H1 (cell line): ENCODE measurements around the gene CCNI2. TPM values are rescaled to one million over a fixed set of nuclear protein-coding genes. Genes with fewer than 3 reads are reported as not detected.

Experiments
- CTCF ChIA-PET: fragments of 300-600 bp; sonication (Branson Sonifier 250); formaldehyde crosslinking; loops from one replicate; lab custom pipeline; 2021; ENCODE audit not compliant: partially characterized antibody; lab: Charles Lee
- POLR2A ChIA-PET: fragments of 300-600 bp; sonication (Branson Sonifier 250); formaldehyde crosslinking; loops from one replicate; lab custom pipeline; 2021; ENCODE audit warnings: inconsistent platforms; ENCODE audit not compliant: partially characterized antibody; lab: Charles Lee
- DNase-seq, 2 experiments: peaks; one replicate each; pipeline versions ENCODE4 v3.0.0 to v3.0.0-alpha.2; 2010 to 2022; ENCODE audit warnings: low spot score in 2 of 2, low read depth in 1 of 2, mixed read lengths in 1 of 2
- FAIRE-seq: peaks from 2 replicates; lab custom pipeline; 2011; peaks lifted over from hg19 to GRCh38; lab: Jason Lieb, UNC
- H2AFZ ChIP-seq: 2 replicates; pipeline ENCODE4 v1.8.1; 2012; ENCODE audit warnings: low read length, inconsistent platforms
- H2AK5ac ChIP-seq: 2 replicates; pipeline ENCODE4 v1.6.1; 2013; ENCODE audit warnings: low read depth, low read length
- H2BK120ac ChIP-seq: replicated peaks from 2 replicates; pipeline ENCODE3; 2013; ENCODE audit warnings: low read depth, low read length, inconsistent platforms
- H2BK12ac ChIP-seq: 2 replicates; pipeline ENCODE4 v1.6.1; 2013; ENCODE audit warnings: low read depth, low read length
- H2BK15ac ChIP-seq: 2 replicates; pipeline ENCODE4 v1.6.1; 2013; ENCODE audit warnings: low read length
- H2BK20ac ChIP-seq: 2 replicates; pipeline ENCODE4 v1.6.1; 2013; ENCODE audit warnings: low read length
- H2BK5ac ChIP-seq: 2 replicates; pipeline ENCODE4 v1.6.1; 2013; ENCODE audit warnings: low read depth, low read length
- H3K14ac ChIP-seq: 2 replicates; pipeline ENCODE4 v1.6.1; 2013; ENCODE audit warnings: inconsistent platforms; ENCODE audit not compliant: insufficient read length
- H3K18ac ChIP-seq: 2 replicates; pipeline ENCODE4 v1.6.1; 2013; ENCODE audit warnings: low read length; ENCODE audit errors: extremely low read depth
- H3K23ac ChIP-seq: 2 replicates; pipeline ENCODE4 v1.6.1; 2013; ENCODE audit warnings: inconsistent platforms; ENCODE audit not compliant: insufficient read length
- H3K23me2 ChIP-seq: 2 replicates; pipeline ENCODE4 v1.6.1; 2013; ENCODE audit warnings: low read depth, low read length
- H3K27ac ChIP-seq: 2 replicates; pipeline ENCODE4 v1.6.1; 2011; ENCODE audit warnings: low read depth, low read length, inconsistent platforms
- H3K27me3 ChIP-seq, 4 experiments: replicated peaks in 1 of 4; 1 replicate in 1 of 4; 2 replicates in 3 of 4; pipeline versions ENCODE4 v1.6.1 to v1.8.1; 2011 to 2013; ENCODE audit warnings: low read length in 3 of 4, mild to moderate bottlenecking in 3 of 4, inconsistent platforms in 2 of 4, mixed read lengths in 2 of 4, moderate library complexity in 1 of 4; ENCODE audit not compliant: control insufficient read depth in 3 of 4, insufficient read depth in 3 of 4; ENCODE audit errors: extremely low read depth in 1 of 4
- H3K36me3 ChIP-seq, 4 experiments: 2 replicates each; pipeline versions ENCODE4 v1.6.1 to v1.8.1; 2011 to 2013; ENCODE audit warnings: mild to moderate bottlenecking in 4 of 4, low read length in 3 of 4, moderate library complexity in 2 of 4, control low read depth in 1 of 4, inconsistent platforms in 1 of 4; ENCODE audit not compliant: insufficient read depth in 4 of 4, control insufficient read depth in 2 of 4
- H3K4ac ChIP-seq: replicated peaks from 2 replicates; pipeline ENCODE3; 2013; ENCODE audit warnings: low read length, low read depth, mixed read lengths, inconsistent platforms; ENCODE audit not compliant: insufficient read length
- H3K4me1 ChIP-seq, 4 experiments: replicated peaks in 1 of 4; 1 replicate in 1 of 4; 2 replicates in 3 of 4; pipeline versions ENCODE4 v1.6.1 to v1.8.1; 2011 to 2013; ENCODE audit warnings: low read length in 3 of 4, inconsistent platforms in 2 of 4, mixed read lengths in 1 of 4; ENCODE audit not compliant: insufficient read depth in 4 of 4, control insufficient read depth in 3 of 4
- H3K4me2 ChIP-seq, 2 experiments: 2 replicates each; pipeline versions ENCODE4 v1.6.1 to v1.8.1; 2011 to 2013; ENCODE audit warnings: low read depth in 2 of 2, low read length in 2 of 2, control low read depth in 1 of 2, inconsistent platforms in 1 of 2, mild to moderate bottlenecking in 1 of 2; ENCODE audit not compliant: insufficient read depth in 1 of 2
- H3K4me3 ChIP-seq, 4 experiments: fragments of 200-600, 300-600 bp in 1 of 4; sonication (generic), shearing (Covaris generic), sonication (Bioruptor Twin) in 1 of 4; 2 replicates each; pipeline versions ENCODE4 v1.5.1 to v1.8.1; 2011 to 2016; ENCODE audit warnings: low read length in 4 of 4, low read depth in 3 of 4, control low read depth in 2 of 4, inconsistent platforms in 2 of 4, mild to moderate bottlenecking in 2 of 4, mixed read lengths in 1 of 4, moderate library complexity in 1 of 4; ENCODE audit not compliant: insufficient read depth in 2 of 4; ENCODE audit errors: extremely low read depth in 1 of 4
- H3K56ac ChIP-seq: replicated peaks from 2 replicates; pipeline ENCODE3; 2013; ENCODE audit warnings: low read depth, mild to moderate bottlenecking, mixed read lengths, low read length, inconsistent platforms; ENCODE audit not compliant: insufficient read length
- H3K79me1 ChIP-seq: 2 replicates; pipeline ENCODE4 v1.6.1; 2013; ENCODE audit warnings: low read depth, low read length, control low read depth
- H3K79me2 ChIP-seq, 2 experiments: 2 replicates each; pipeline versions ENCODE4 v1.6.1 to v1.8.1; 2012 to 2013; ENCODE audit warnings: low read length in 2 of 2, mild to moderate bottlenecking in 2 of 2, inconsistent platforms in 1 of 2; ENCODE audit not compliant: insufficient read depth in 2 of 2, control insufficient read depth in 1 of 2
- H3K9ac ChIP-seq, 4 experiments: replicated peaks in 1 of 4; 1 replicate in 1 of 4; 2 replicates in 3 of 4; pipeline versions ENCODE4 v1.6.1 to v1.8.1; 2011 to 2013; ENCODE audit warnings: low read depth in 3 of 4, low read length in 3 of 4, control low read depth in 2 of 4, mild to moderate bottlenecking in 2 of 4, moderate library complexity in 2 of 4, inconsistent platforms in 1 of 4; ENCODE audit errors: extremely low read depth in 1 of 4
- H3K9me3 ChIP-seq, 2 experiments: 2 replicates each; pipeline versions ENCODE4 v1.6.1 to v1.8.1; 2012 to 2013; ENCODE audit warnings: mild to moderate bottlenecking in 2 of 2, moderate library complexity in 2 of 2, control low read depth in 1 of 2, inconsistent platforms in 1 of 2, low read depth in 1 of 2, low read length in 1 of 2, mixed read lengths in 1 of 2; ENCODE audit not compliant: insufficient read depth in 2 of 2
- H4K20me1 ChIP-seq, 2 experiments: replicated peaks in 1 of 2; 2 replicates each; pipeline versions ENCODE3 to v1.8.1; 2011 to 2013; ENCODE audit warnings: inconsistent platforms in 2 of 2, low read length in 2 of 2, mild to moderate bottlenecking in 1 of 2; ENCODE audit not compliant: insufficient read depth in 2 of 2, control insufficient read depth in 1 of 2
- H4K5ac ChIP-seq: 2 replicates; pipeline ENCODE4 v1.6.1; 2013; ENCODE audit warnings: low read length, low read depth, mixed read lengths, inconsistent platforms; ENCODE audit not compliant: insufficient read length
- H4K8ac ChIP-seq: 2 replicates; pipeline ENCODE4 v1.8.0; 2013; ENCODE audit warnings: mild to moderate bottlenecking, moderate library complexity, low read length, inconsistent platforms; ENCODE audit not compliant: insufficient read depth; ENCODE audit errors: extremely low read depth
- H4K91ac ChIP-seq: replicated peaks from 2 replicates; pipeline ENCODE3; 2013; ENCODE audit warnings: low read length, mixed read lengths, inconsistent platforms; ENCODE audit not compliant: insufficient read length
- BCL11A ChIP-seq, 2 experiments: IDR thresholded peaks; one replicate each; pipeline ENCODE4 v1.6.1; 2011; ENCODE audit warnings: low read depth in 2 of 2, low read length in 2 of 2, mild to moderate bottlenecking in 2 of 2
- RAD21 ChIP-seq, 2 experiments: IDR thresholded peaks in 1 of 2; conservative IDR thresholded peaks in 1 of 2; 2 replicates each; pipeline ENCODE4 v1.6.1; 2011; ENCODE audit warnings: low read depth in 2 of 2, low read length in 2 of 2, improper control_type of control experiment in 1 of 2, inconsistent platforms in 1 of 2, mild to moderate bottlenecking in 1 of 2, moderate library complexity in 1 of 2
- SIX5 ChIP-seq: IDR thresholded peaks from 2 replicates; pipeline ENCODE4 v1.6.1; 2011; ENCODE audit warnings: mild to moderate bottlenecking, low read depth, low read length
- TCF12 ChIP-seq: IDR thresholded peaks from 2 replicates; pipeline ENCODE4 v1.6.1; 2011; ENCODE audit warnings: low read depth, mild to moderate bottlenecking, low read length
- ZNF274 ChIP-seq: IDR thresholded peaks from 2 replicates; pipeline ENCODE4 v1.7.0; 2012; ENCODE audit warnings: low read length, borderline replicate concordance; ENCODE audit errors: extremely low read depth
- WGBS, 2 experiments: shearing (Covaris generic) in 1 of 2; methylation state at CpG; one replicate each; pipeline versions ENCODE4 v1.1.6 to v1.1.7; 2013 to 2015; ENCODE audit warnings: low lambda C conversion rate in 2 of 2, mixed read lengths in 2 of 2, inconsistent platforms in 1 of 2, low coverage in 1 of 2, missing lambda C conversion rate in 1 of 2; ENCODE audit not compliant: insufficient replicate concordance in 2 of 2, insufficient coverage in 1 of 2, insufficient read length in 1 of 2; ENCODE audit errors: extremely low coverage in 1 of 2, missing lambda C conversion rate in 1 of 2; 5-methylcytosine and 5-hydroxymethylcytosine counted together
- polyA plus RNA-seq, 7 experiments: library from polyadenylated mRNA; depleted of rRNA in 3 of 7; stranded (reverse) in 5 of 7; unstranded in 2 of 7; fragments of >200 nt in 5 of 7; fragments of 200-250 nt in 2 of 7; gene quantifications; 1 replicate in 5 of 7; 2 replicates in 1 of 7; 4 replicates in 1 of 7; pipeline versions ENCODE4 v1.2.1 to v1.2.3, GENCODE V29; 2011 to 2013; ENCODE audit warnings: missing spikeins in 2 of 7, mixed read lengths in 2 of 7
- total RNA-seq: library from RNA; stranded (reverse); fragmentation: NEBNext Ultra II Directional; extraction: Animal tissue kit (Norgen Biotek cat#: 25700); gene quantifications from 2 replicates; pipeline ENCODE4 v1.2.1, GENCODE V29; 2021

The CCNI2 gene
- total and polyA plus RNA-seq, 2 of the 8 experiments (the other 6 are each of a cell fraction or from before 2014, with no cell fraction given): 1.3 to 1.4 TPM

- no peak overlapping the region for H3K56ac ChIP-seq
Measured at GRCh38 chr5:132766806-132767055, 19.5 kb downstream of the CCNI2 start.

More at GRCh38 chr5:132766806-132767055, 19.5 kb downstream of the CCNI2 start:
- H2BK15ac ChIP-seq: no peak overlapping the region
- no peak overlapping the region for H3K4ac ChIP-seq
- no peak overlapping the region for H3K14ac ChIP-seq
- H3K4me3 ChIP-seq: no peak overlapping the region
- ChIA-PET POLR2A (interaction anchor here (0.9 to 1.3 kb wide), 2 partner anchors 9 to 52 kb away, joined by 3 read pairs; no protein-coding TSS in a partner anchor), CTCF (interaction anchor here (0.8 to 8.0 kb wide), 7 partner anchors 11 to 88 kb away, joined by 3 to 60 read pairs (median 6); partner anchors contain the start of gene CCNI2)
- no peak overlapping the region for H4K91ac ChIP-seq
- TF ChIP-seq TCF12 (no peak), SIX5 (no peak), BCL11A (IDR thresholded peaks at IDR 0.05; ENCODE audit: low read depth in 2 of 2, low read length in 2 of 2) (no peak), ZNF274 (no peak), RAD21 (IDR thresholded peaks at IDR 0.05 in 1 of 2, conservative IDR thresholded peaks at IDR 0.05 in 1 of 2; ENCODE audit: low read depth in 2 of 2, low read length in 2 of 2) (no peak)
- peaks cover 0 to 10% (median 3%) of the 10 kb centered on the region in 4 experiments; a peak in 4 of 7 replicates for H3K4me1 ChIP-seq
- H3K79me1 ChIP-seq: peaks cover 6% of the 10 kb centered on the region
- H3K79me2 ChIP-seq: no peaks in the 10 kb centered on the region
- no peak for FAIRE-seq
- no peak overlapping the region for H2BK20ac ChIP-seq
- no peak overlapping the region for H3K18ac ChIP-seq
- no peak overlapping the region for H3K23ac ChIP-seq
- peaks cover 0 to 9% of the 10 kb centered on the region in 2 experiments for H4K20me1 ChIP-seq
- H3K36me3 ChIP-seq: no peaks in the 10 kb centered on the region
- H3K9me3 ChIP-seq: no peaks in the 10 kb centered on the region
- no peak for DNase-seq
- no peak overlapping the region for H3K4me2 ChIP-seq
- H3K9ac ChIP-seq: no peak overlapping the region
- H3K27me3 ChIP-seq: no peaks in the 10 kb centered on the region; a peak in 1 of 7 replicates
- no peaks in the 10 kb centered on the region for H3K23me2 ChIP-seq
- 100% methylated on average over 1 of the region's 1 CpG; no CpG with 5 or more reads in 1 of the 2 experiments for WGBS, 2 experiments
- no peak overlapping the region for H3K27ac ChIP-seq
- H2AFZ ChIP-seq: no peak overlapping the region
- no peak overlapping the region for H2BK120ac ChIP-seq
- H2BK5ac ChIP-seq: no peak overlapping the region
- H4K5ac ChIP-seq: no peak overlapping the region
- H2AK5ac ChIP-seq: no peak overlapping the region
- H4K8ac ChIP-seq: no peak overlapping the region
- no peak overlapping the region for H2BK12ac ChIP-seq
